Loucy (cell line): ENCODE measurements around the gene GPT2.
"Not testable (repeated sequence)": the region's sequence is repeated elsewhere in the genome, so short reads cannot be mapped to it uniquely, and the experiment has no call there.

Experiments
- H2AFZ ChIP-seq: fragments of 200-600 bp; sonication (generic); 2 replicates; pipeline ENCODE4 v1.6.0; 2016; ENCODE audit warnings: antibody characterized with exemption, mild to moderate bottlenecking, low read length, moderate library complexity
- H3F3A ChIP-seq: fragments of 200-600 bp; 2 replicates; pipeline ENCODE4 v1.6.0; 2016; ENCODE audit warnings: antibody characterized with exemption, low read depth, mild to moderate bottlenecking
- H3K27me3 ChIP-seq: fragments of 200-600 bp; sonication (generic); 2 replicates; pipeline ENCODE4 v1.6.1; 2014; ENCODE audit warnings: low read length, mild to moderate bottlenecking; ENCODE audit not compliant: insufficient read depth, poor library complexity, severe bottlenecking
- H3K36me3 ChIP-seq: fragments of 200-600 bp; sonication (generic); 2 replicates; pipeline ENCODE4 v1.6.1; 2016; ENCODE audit warnings: low read length; ENCODE audit not compliant: insufficient read depth
- H3K4me1 ChIP-seq: fragments of 200-600 bp; sonication (generic); 2 replicates; pipeline ENCODE4 v1.5.1; 2014; ENCODE audit warnings: low read length, mild to moderate bottlenecking; ENCODE audit not compliant: insufficient read depth, poor library complexity, severe bottlenecking
- H3K4me2 ChIP-seq: fragments of 200-600 bp; sonication (generic); 2 replicates; pipeline ENCODE4 v1.6.0; 2014; ENCODE audit warnings: antibody characterized with exemption, low read length, low read depth, mild to moderate bottlenecking; ENCODE audit not compliant: poor library complexity, severe bottlenecking
- H3K4me3 ChIP-seq: fragments of 200-600 bp; sonication (generic); 2 replicates; pipeline ENCODE4 v1.5.1; 2014; ENCODE audit warnings: low read length, mild to moderate bottlenecking, mixed read lengths; ENCODE audit not compliant: poor library complexity, severe bottlenecking
- H3K79me2 ChIP-seq: fragments of 200-600 bp; sonication (generic); 2 replicates; pipeline ENCODE4 v1.6.1; 2014; ENCODE audit warnings: low read length; ENCODE audit not compliant: insufficient read depth
- H3K9ac ChIP-seq: fragments of 200-600 bp; sonication (generic); 2 replicates; pipeline ENCODE4 v1.6.0; 2014; ENCODE audit warnings: mild to moderate bottlenecking, low read depth, low read length, moderate library complexity; ENCODE audit not compliant: poor library complexity, severe bottlenecking
- H3K9me2 ChIP-seq: fragments of 200-600 bp; sonication (generic); replicated peaks from 2 replicates; pipeline ENCODE4 v1.6.1; 2016; ENCODE audit warnings: low read depth, low read length, mixed read lengths
- H3K9me3 ChIP-seq: fragments of 200-600 bp; sonication (generic); 2 replicates; pipeline ENCODE4 v1.6.1; 2014; ENCODE audit warnings: mild to moderate bottlenecking, antibody characterized with exemption, low read length, low read depth; ENCODE audit not compliant: insufficient read depth
- H4K20me1 ChIP-seq: fragments of 200-600 bp; sonication (generic); 2 replicates; pipeline ENCODE4 v1.6.0; 2014; ENCODE audit warnings: antibody characterized with exemption, low read length, mild to moderate bottlenecking; ENCODE audit not compliant: insufficient read depth, poor library complexity, severe bottlenecking
- EZH2phosphoT487 ChIP-seq: fragments of 200-600 bp; IDR thresholded peaks from 2 replicates; pipeline ENCODE4 v1.6.1; 2018; ENCODE audit warnings: antibody characterized with exemption, mild to moderate bottlenecking, moderate library complexity, borderline replicate concordance
- TF ChIP-seq, protein P1 (sequence below): fragments of 200-600 bp; sonication (generic); conservative IDR thresholded peaks from 2 replicates; pipeline ENCODE4 v1.5.1; 2014; ENCODE audit warnings: mild to moderate bottlenecking, antibody characterized with exemption, low read length

GPT2 gene

DNA sequence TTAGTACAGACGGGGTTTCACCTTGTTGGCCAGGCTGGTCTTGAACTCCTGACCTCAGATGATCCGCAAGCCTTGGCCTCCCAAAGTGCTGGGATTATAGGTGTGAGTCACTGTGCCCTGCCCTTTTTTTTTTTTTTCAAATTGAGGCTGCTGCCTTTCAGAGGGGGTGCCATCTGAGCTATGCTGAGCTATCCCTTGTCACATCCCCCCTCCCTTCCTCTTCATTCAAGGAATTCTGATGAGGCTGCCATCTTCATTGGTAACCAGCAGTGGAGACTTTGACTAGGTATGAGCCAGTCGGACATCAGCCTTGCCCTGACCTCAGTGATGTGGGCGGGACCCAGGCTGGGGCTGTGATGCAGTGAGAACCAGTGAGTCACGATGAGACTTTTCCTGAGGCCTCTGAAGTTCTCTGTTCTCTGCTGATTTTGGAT is 24.4 kb upstream of the GPT2 start:
- Histone ChIP-seq H3K4me1 (no peaks in the 10 kb centered on the region), H4K20me1 (no peaks in the 10 kb centered on the region), H3K9ac (no peak overlapping the region), H3K27me3 (no peaks in the 10 kb centered on the region), H3K4me2 (no peak overlapping the region), H3K4me3 (no peak overlapping the region), H3K9me2 (no peaks in the 10 kb centered on the region), H3F3A (no peaks in the 10 kb centered on the region), H3K79me2 (no peaks in the 10 kb centered on the region), H2AFZ (no peak overlapping the region), H3K36me3 (no peaks in the 10 kb centered on the region), H3K9me3 (no peaks in the 10 kb centered on the region)
- no peak for TF ChIP-seq EZH2phosphoT487
- TF ChIP-seq, protein P1, sequence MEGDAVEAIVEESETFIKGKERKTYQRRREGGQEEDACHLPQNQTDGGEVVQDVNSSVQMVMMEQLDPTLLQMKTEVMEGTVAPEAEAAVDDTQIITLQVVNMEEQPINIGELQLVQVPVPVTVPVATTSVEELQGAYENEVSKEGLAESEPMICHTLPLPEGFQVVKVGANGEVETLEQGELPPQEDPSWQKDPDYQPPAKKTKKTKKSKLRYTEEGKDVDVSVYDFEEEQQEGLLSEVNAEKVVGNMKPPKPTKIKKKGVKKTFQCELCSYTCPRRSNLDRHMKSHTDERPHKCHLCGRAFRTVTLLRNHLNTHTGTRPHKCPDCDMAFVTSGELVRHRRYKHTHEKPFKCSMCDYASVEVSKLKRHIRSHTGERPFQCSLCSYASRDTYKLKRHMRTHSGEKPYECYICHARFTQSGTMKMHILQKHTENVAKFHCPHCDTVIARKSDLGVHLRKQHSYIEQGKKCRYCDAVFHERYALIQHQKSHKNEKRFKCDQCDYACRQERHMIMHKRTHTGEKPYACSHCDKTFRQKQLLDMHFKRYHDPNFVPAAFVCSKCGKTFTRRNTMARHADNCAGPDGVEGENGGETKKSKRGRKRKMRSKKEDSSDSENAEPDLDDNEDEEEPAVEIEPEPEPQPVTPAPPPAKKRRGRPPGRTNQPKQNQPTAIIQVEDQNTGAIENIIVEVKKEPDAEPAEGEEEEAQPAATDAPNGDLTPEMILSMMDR: no peak

DNA sequence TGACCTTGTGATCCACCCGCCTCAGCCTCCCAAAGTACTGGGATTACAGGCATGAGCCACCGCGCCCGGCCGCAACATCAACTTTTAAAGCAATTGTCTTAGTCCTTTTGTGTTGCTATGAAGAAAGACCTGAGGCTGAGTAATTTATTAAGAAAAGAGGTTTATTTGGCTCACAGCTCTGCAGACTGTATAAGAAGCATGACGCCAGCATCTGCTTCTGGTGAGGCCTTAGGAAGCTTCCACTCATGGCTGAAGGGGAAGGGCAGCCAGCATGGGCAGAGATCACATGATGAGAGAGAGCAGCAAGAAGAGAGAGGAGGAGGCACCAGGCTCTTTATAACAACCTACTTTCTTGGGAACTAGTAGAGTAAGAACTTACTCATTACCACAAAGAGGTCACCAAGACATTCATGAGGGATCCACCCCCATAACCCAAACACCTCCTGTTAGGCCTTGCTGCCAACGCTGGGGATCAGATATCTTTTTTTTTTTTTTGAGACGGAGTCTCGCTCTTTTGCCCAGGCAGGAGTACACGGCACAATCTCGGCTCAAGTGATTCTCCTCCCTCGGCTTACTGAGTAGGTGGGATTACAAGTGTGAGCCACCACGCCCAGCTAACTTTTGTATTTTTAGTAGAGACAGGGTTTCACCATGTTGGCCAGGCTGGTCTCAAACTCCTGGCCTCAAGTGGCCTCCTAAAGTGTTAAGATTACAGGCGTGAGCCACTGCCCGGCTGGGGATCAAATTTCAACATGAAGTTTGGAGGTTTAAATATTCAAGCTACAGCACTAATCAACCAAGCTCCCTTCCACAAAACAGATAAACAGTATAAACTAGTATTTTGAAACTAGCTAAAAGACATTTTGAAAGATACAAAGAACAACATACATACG is 21.4 kb upstream of the GPT2 start:
- no peak for TF ChIP-seq EZH2phosphoT487
- TF ChIP-seq, protein P1: no peak
- Histone ChIP-seq H3K4me2 (no peak overlapping the region), H4K20me1 (no peaks in the 10 kb centered on the region), H3K4me1 (no peaks in the 10 kb centered on the region), H3K9ac (no peak overlapping the region), H3K9me2 (no peaks in the 10 kb centered on the region), H3K27me3 (no peaks in the 10 kb centered on the region), H2AFZ (no peak overlapping the region), H3F3A (no peaks in the 10 kb centered on the region), H3K79me2 (no peaks in the 10 kb centered on the region), H3K36me3 (no peaks in the 10 kb centered on the region), H3K9me3 (no peaks in the 10 kb centered on the region), H3K4me3 (no peak overlapping the region)

- no peak for TF ChIP-seq EZH2phosphoT487
- TF ChIP-seq, protein P1: no peak
- no peak overlapping the region for H3K4me3 ChIP-seq
- H2AFZ ChIP-seq: no peak overlapping the region
- no peaks in the 10 kb centered on the region for H3K79me2 ChIP-seq
- H3K4me2 ChIP-seq: no peak overlapping the region
- H3K4me1 ChIP-seq: no peaks in the 10 kb centered on the region
- no peaks in the 10 kb centered on the region for H4K20me1 ChIP-seq
- no peaks in the 10 kb centered on the region for H3K9me2 ChIP-seq
- H3K9ac ChIP-seq: no peak overlapping the region
- H3K36me3 ChIP-seq: no peaks in the 10 kb centered on the region
- no peaks in the 10 kb centered on the region for H3K27me3 ChIP-seq
- H3K9me3 ChIP-seq: no peaks in the 10 kb centered on the region
- H3F3A ChIP-seq: no peaks in the 10 kb centered on the region
Measured at GRCh38 chr16:46866286-46866685, 17.9 kb upstream of the GPT2 start.

DNA sequence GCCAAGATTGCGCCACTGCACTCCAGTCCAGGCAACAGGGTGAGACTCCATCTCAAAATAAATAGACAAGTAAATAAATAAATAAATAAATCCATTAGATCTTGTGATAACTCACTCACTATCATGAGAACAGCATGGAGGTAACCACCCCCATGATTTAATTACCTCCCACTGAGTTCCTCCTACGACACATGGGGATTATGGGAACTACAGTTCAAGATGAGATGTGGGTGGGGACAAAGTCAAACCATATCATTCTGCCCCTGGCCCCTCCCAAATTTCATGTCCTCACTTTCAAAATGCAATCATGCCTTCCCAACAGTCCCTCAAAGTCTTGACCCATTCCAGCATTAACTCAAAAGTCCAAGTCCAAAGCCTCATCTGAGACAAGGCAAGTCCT is 16.7 kb upstream of the GPT2 start:
- not testable (repeated sequence) for H3K4me1 ChIP-seq, H3K36me3 ChIP-seq, H3K4me3 ChIP-seq, H3K9me3 ChIP-seq, H3F3A ChIP-seq, H3K9ac ChIP-seq, H3K79me2 ChIP-seq, H3K27me3 ChIP-seq, H4K20me1 ChIP-seq, H3K9me2 ChIP-seq, H3K4me2 ChIP-seq, H2AFZ ChIP-seq

DNA sequence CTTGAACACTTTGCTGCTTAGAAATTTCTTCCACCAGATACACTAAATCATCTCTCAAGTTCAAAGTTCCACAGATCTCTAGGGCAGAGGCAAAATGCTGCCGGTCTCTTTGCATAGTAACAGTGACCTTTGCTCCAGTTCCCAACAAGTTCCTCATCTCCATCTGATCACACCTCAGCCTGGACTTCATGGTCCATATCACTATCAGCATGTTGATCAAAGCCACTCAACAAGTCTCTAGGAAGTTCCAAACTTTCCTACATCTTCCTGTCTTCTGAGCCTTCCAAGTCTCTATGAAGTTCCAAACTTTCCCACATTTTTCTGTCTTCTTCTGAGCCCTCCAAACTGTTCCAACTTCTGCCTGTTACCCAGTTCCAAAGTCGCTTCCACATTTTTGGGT is 15.3 kb upstream of the GPT2 start:
- H3K9me3 ChIP-seq, H4K20me1 ChIP-seq, H3F3A ChIP-seq, H3K4me1 ChIP-seq, H3K36me3 ChIP-seq, H3K79me2 ChIP-seq, H3K4me3 ChIP-seq, H3K4me2 ChIP-seq, H3K9me2 ChIP-seq, H2AFZ ChIP-seq, H3K9ac ChIP-seq, H3K27me3 ChIP-seq: not testable (repeated sequence)
